Measurements from ENCODE around the gene SLC9A9.

GRCh38 chr3:143387425-143387824 is 460.8 kb downstream of the SLC9A9 start:
- TF ChIP-seq CTCF (IDR thresholded peaks at IDR 0.05; ENCODE audit: low read depth, low read length) (no peak), POLR2A (IDR thresholded peaks at IDR 0.05; ENCODE audit: extremely low read depth, insufficient read length) (no peak), MAX (IDR thresholded peaks at IDR 0.05; ENCODE audit: low read depth, low read length) (no peak)

All from NB4 (cell line).